Dendritic cell treated with granulocyte-macrophage colony-stimulating factor and Interleukin-4, amounts not matched to agents 40 ng/mL and 50 ng/mL, for 4 days (primary cell): ENCODE data around the gene OGFR.
A peak's percentile ranks its signal among the peaks of the same experiment; 100 is the strongest.

ENCODE experiments used
- H3K27ac Mint-ChIP-seq: one replicate; pipeline ENCODE4 v1.8.0; 2022; ENCODE audit warnings: mild to moderate bottlenecking, mixed read lengths
- H3K27me3 Mint-ChIP-seq: one replicate; pipeline ENCODE4 v1.8.0; 2022; ENCODE audit warnings: mild to moderate bottlenecking, mixed read lengths
- H3K36me3 Mint-ChIP-seq: one replicate; pipeline ENCODE4 v1.8.0; 2022; ENCODE audit warnings: low read depth, mixed read lengths
- H3K4me1 Mint-ChIP-seq: one replicate; pipeline ENCODE4 v1.8.0; 2022; ENCODE audit warnings: low read depth, mixed read lengths
- H3K4me3 Mint-ChIP-seq: one replicate; pipeline ENCODE4 v1.8.0; 2022; ENCODE audit warnings: mild to moderate bottlenecking, moderate library complexity, mixed read lengths
- H3K9me3 Mint-ChIP-seq: one replicate; pipeline ENCODE4 v1.8.0; 2022; ENCODE audit warnings: mixed read lengths
- intact Hi-C: fragments of 100-400 bp; cut with micrococcal nuclease; formaldehyde crosslinking; loops from one replicate; pipeline ENCODE4 v1.15.0; 2022

OGFR gene

DNA sequence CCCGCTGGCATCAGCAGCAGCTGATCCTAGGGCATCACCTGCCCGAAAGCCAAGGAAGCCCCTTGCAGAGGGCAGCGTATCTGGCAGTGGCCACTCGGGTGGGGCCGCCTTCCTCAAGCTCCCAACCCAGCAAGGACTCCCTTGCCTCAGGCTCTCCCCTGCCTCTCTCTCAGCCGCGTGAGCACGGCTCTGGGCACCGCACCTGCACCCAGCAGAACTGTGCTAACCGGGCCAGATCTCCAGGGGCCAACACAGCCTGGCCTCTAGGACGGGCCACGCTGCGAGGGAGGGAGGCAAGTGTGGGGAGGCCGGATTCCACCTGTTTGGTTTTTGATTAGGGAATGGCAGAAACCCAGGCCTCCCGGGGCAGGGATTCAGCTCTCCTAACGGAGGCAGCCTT is 20.1 kb upstream of the OGFR start:
- peaks cover 7% of the 10 kb centered on the region for H3K36me3 Mint-ChIP-seq
- intact Hi-C loops: no loop called here
- peaks cover 20% of the 10 kb centered on the region for H3K4me1 Mint-ChIP-seq
- peaks cover 2% of the 10 kb centered on the region for H3K27me3 Mint-ChIP-seq
- H3K9me3 Mint-ChIP-seq: peaks cover 15% of the 10 kb centered on the region
- H3K27ac Mint-ChIP-seq: no peak overlapping the region
- no peak overlapping the region for H3K4me3 Mint-ChIP-seq

DNA sequence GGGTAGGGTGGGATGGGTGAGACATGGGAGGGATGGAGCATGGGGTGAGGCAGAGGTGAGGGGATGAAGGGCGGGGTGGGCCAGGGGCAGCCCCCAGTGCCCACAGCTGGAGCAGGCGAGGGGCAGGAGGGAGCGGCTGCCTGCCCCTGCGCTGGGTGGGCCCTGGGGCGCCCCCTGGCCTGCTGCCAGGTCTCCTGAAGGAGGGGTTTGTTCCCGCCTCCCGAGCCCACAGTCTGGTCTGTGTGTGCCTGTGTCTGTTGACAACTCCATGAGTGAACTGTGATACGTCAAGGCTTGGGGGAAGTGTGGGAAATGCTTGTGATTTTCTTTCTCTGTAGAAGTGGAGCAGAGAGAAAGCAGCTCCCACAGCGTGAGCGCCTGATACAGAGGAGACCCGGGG is 19.2 kb upstream of the OGFR start:
- H3K36me3 Mint-ChIP-seq: peaks cover 7% of the 10 kb centered on the region
- H3K4me1 Mint-ChIP-seq: peaks cover 20% of the 10 kb centered on the region
- intact Hi-C loops: no loop called here
- H3K4me3 Mint-ChIP-seq: no peak overlapping the region
- peaks cover 2% of the 10 kb centered on the region for H3K27me3 Mint-ChIP-seq
- H3K9me3 Mint-ChIP-seq: peaks cover 15% of the 10 kb centered on the region
- no peak overlapping the region for H3K27ac Mint-ChIP-seq

DNA sequence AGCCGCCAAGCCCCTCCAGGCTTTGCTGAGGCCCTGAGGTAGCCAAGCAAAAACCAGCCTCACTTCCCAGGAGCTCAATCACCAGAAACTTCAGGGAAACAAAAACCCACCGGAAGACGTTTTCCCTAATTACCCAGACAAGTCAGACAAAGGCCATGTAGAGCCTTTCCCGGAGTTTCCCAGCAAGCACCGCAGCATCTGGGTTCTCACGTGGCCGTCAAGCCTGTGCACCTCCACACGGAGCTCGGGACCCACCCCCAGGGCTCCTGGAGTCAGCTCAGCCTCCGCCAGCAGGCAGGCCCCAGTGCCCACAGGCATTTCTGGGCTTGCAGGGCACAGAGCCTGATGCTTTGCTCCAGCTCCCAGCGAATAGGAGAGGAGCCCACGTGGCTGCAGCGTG is 18.5 kb upstream of the OGFR start:
- peaks cover 22% of the 10 kb centered on the region for H3K4me1 Mint-ChIP-seq
- H3K36me3 Mint-ChIP-seq: peaks cover 7% of the 10 kb centered on the region
- H3K9me3 Mint-ChIP-seq: peaks cover 15% of the 10 kb centered on the region
- H3K4me3 Mint-ChIP-seq: no peak overlapping the region
- H3K27ac Mint-ChIP-seq: no peak overlapping the region
- intact Hi-C loops: no loop called here
- H3K27me3 Mint-ChIP-seq: peaks cover 2% of the 10 kb centered on the region

DNA sequence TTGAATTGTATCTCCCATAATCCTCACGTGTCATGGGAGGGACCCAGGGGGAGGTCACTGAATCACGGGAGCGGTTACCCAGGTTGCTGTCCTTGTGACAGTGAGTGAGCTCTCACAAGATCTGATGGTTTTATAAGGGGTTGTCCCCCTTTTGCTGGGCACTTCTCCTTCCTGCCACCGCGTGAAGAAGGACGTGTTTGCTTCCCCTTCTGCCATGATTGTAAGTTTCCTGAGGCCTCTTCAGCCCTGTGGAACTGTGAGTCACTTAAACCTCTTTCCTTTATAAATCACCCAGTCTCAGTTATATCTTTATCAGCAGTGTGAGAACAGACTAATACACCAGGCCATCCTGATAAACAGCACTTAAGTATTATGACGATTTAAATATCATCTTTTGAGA is 17.3 kb upstream of the OGFR start:
- intact Hi-C loops: no loop called here
- H3K27ac Mint-ChIP-seq: no peak overlapping the region
- H3K4me3 Mint-ChIP-seq: no peak overlapping the region
- peaks cover 15% of the 10 kb centered on the region for H3K9me3 Mint-ChIP-seq
- H3K36me3 Mint-ChIP-seq: peaks cover 7% of the 10 kb centered on the region
- peaks cover 28% of the 10 kb centered on the region for H3K4me1 Mint-ChIP-seq
- peaks cover 2% of the 10 kb centered on the region for H3K27me3 Mint-ChIP-seq

DNA sequence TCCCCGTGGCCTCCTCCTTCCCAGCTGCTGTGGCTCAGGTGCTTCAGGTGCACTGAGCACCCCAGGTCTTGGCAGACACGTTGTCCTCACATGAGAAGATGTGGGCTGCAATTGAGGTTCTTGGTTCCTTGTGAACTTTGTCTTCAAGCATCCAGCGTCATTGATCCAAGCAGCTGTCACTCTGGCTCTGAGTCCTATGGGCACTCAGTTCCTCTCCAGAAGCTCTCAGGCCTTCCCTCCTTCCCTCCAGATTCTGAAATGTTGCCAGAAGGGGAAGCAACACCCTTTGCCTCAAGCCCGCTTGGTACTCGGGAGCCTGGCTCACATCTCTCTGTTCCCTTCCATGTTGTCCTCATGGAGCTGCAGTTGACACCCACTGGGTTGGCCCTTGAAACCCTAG is 16.8 kb upstream of the OGFR start:
- Mint-ChIP-seq H3K27me3 (no peaks in the 10 kb centered on the region), H3K9me3 (peaks cover 15% of the 10 kb centered on the region), H3K4me3 (no peak overlapping the region), H3K36me3 (peaks cover 7% of the 10 kb centered on the region), H3K27ac (no peak overlapping the region), H3K4me1 (peaks cover 26% of the 10 kb centered on the region)
- intact Hi-C loops: no loop called here

DNA sequence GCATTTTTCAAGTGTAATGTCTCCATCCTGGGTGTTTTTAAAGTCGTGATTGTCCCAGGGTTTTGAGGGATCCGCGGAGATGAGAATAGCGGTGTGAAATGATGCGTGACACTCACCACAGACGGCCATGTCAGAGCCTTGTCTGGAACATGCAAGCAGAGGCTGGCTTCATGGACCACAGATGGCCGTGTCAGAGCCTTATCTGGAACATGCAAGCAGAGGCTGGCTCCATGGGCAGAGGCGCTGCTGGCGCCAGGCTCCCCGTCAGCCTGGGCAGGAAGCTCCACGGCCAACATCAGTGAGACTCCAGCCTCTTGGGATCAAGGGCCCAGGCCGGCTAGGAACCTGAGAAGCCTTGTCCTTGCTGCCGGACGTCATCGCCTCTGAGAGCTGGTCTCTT is 16.0 kb upstream of the OGFR start:
- intact Hi-C loops: no loop called here
- no peak overlapping the region for H3K4me3 Mint-ChIP-seq
- peaks cover 7% of the 10 kb centered on the region for H3K36me3 Mint-ChIP-seq
- H3K9me3 Mint-ChIP-seq: peaks cover 15% of the 10 kb centered on the region
- H3K4me1 Mint-ChIP-seq: peaks cover 29% of the 10 kb centered on the region
- H3K27ac Mint-ChIP-seq: no peak overlapping the region
- no peaks in the 10 kb centered on the region for H3K27me3 Mint-ChIP-seq

DNA sequence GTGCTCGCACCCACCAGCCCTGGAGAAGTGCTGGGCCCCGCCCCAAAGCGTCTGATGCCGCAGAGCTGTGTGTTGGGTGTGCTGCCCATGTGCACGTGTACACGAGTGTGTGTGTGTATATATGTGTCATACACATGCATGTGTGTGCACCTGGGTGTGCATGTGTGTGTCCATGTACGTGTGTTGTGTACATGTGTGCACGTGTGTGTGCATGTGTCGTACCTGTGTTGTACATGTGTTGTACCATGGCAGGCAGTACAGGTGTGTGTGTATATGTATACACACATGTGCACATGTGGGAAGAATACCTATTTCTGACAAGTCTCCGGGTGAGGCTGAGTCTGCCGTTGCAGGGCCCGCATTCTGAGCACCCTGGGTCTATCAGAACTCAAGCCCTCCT is 14.6 kb upstream of the OGFR start:
- intact Hi-C loops: loop anchor here (5.0 kb wide), 1 partner anchor 488 kb away; the partner anchor contains the start of gene ADRM1
- H3K27ac Mint-ChIP-seq: no peak overlapping the region
- no peaks in the 10 kb centered on the region for H3K27me3 Mint-ChIP-seq

DNA sequence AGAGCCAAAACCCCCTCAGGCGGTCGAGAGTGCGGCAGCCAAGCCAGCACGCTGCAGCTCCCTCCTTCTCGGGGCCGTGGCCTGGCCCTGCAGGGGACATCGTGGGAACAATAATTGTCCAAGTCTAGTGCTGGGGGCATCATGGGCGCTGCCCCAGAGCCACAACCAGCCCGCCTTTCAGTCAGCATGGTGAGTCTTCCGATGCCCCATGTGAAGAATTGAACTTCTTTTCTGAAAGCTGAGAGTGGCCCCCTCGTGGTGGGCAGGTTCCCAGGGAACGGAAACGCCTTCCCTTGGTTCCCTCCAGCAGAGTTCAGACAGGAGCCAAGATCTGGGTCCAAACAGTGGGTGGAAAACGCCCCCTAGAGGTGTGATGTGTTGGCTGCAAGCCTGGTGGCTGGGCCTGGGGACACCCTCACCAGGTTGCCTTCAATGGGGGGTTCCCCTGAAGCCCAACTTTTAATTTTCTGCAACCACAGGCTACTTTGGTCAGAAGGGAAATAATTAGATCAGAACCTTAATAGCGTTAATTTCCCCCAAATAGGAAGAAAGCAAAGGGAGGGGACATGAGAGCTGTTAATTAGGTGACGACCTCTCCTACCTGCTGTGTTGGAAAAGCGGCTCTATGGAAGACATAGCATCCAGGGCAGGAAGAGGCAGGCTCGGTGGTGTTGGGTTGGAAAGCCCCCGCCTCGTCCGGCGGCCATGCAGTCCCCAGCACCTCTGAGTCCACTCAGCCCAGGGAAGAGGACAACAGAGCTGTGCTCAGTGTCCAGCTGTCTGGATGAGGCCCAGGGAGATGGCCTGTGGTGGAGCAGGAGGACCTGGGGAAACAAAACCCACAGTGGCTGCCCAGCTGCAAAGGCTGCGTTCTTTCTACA is 13.1 kb upstream of the OGFR start:
- H3K4me1 Mint-ChIP-seq: peaks cover 44% of the 10 kb centered on the region
- peak overlapping the region; percentile 5 for H3K27ac Mint-ChIP-seq
- intact Hi-C loops: loop anchor here (1.0 to 5.0 kb wide), 2 partner anchors 123 to 489 kb away; partner anchors contain the start of gene ADRM1
- no peak overlapping the region for H3K4me3 Mint-ChIP-seq
- H3K36me3 Mint-ChIP-seq: peaks cover 7% of the 10 kb centered on the region
- H3K9me3 Mint-ChIP-seq: peaks cover 15% of the 10 kb centered on the region
- H3K27me3 Mint-ChIP-seq: no peaks in the 10 kb centered on the region

More for the DNA sequence above, 14.6 kb upstream of the OGFR start:
- Mint-ChIP-seq H3K9me3 (peaks cover 15% of the 10 kb centered on the region), H3K4me3 (no peak overlapping the region), H3K36me3 (peaks cover 7% of the 10 kb centered on the region), H3K4me1 (peaks cover 34% of the 10 kb centered on the region)

DNA sequence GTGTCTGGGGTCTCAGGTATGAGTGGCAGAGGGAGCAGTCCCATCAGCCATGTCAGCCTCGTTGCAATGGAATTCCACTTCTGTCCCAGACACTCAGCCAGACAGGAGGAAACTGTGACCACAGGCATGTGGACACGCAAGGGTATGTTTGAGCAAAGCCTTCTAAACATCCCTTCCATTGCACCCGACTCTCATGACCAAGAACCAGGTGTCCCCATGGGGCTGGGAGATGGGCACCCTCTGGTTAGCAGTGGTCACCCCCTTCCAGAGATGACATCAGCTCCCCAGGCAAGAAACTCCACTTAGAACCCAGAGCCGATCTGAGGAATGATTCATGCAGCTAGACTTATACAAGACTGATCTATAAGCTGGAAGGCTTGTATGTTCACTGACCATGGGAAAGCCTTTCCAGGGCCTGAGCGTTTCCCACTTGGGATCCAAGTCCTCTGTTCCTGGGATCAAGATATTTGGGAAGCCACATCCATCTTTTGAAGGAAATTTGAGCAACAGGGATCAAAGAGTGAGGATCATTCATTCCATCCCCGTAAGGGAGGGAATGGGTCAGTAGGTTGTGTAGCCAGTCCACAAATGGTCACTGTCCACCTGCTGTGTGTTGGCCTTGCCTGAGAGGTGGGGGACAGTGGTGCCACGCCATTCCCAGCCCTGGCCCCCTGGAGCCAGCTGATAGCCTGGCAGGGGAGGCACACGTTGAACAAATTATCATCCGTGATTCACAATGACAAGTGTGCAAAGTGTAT is 12.3 kb upstream of the OGFR start:
- Mint-ChIP-seq H3K9me3 (peaks cover 8% of the 10 kb centered on the region), H3K4me1 (peaks cover 50% of the 10 kb centered on the region), H3K36me3 (peaks cover 12% of the 10 kb centered on the region), H3K27me3 (no peaks in the 10 kb centered on the region), H3K27ac (peak overlapping the region; percentile 92), H3K4me3 (no peak overlapping the region)
- intact Hi-C loops: loop anchor here (5.0 kb wide), 1 partner anchor 490 kb away; the partner anchor contains the start of gene ADRM1

DNA sequence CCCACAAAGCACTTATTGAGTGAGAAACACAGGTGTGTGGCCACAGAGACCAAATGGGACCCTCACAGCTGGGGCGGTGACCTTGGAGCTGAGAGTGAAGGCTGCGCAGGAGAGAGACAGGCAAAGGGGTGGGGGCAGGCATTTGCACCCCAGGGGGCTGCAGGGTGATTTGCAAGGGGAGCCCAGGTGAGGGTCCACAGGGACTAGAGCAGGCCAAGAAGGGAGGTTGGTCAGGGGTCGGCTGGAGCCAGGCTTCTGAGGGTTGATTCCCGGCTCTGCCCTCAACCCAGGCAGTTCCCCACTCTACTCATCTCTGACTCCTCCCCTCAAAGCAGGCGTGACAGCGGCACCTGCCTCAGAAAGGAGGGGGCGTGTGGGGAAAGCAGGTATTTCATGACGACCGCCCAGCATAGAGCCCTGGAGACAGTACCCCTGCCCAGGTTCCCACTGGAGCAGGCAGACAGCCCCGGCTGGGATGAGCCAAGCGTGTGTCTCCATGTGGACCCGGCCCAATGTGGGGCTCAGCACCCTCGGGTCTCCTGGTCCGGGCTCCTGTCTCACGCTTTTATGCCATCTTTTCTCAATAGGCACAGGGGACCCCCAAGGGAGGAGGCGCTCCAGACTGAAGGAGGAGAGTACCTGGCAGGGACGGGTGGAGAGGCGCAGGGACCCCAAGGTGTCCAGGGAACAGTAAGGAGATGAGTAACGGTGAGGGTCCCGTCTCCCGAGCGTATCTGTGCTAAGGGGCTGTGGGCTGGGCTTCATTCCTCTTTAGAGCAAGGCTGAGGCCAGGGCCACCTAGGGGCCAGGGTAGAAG is 11.5 kb upstream of the OGFR start:
- H3K4me3 Mint-ChIP-seq: peak overlapping the region; percentile 51
- H3K27me3 Mint-ChIP-seq: no peaks in the 10 kb centered on the region
- H3K36me3 Mint-ChIP-seq: peaks cover 13% of the 10 kb centered on the region
- peak overlapping the region; percentile 92 for H3K27ac Mint-ChIP-seq
- peaks cover 51% of the 10 kb centered on the region for H3K4me1 Mint-ChIP-seq
- H3K9me3 Mint-ChIP-seq: no peaks in the 10 kb centered on the region
- intact Hi-C loops: loop anchor here (5.0 kb wide), 1 partner anchor 491 kb away; the partner anchor contains the start of gene ADRM1

DNA sequence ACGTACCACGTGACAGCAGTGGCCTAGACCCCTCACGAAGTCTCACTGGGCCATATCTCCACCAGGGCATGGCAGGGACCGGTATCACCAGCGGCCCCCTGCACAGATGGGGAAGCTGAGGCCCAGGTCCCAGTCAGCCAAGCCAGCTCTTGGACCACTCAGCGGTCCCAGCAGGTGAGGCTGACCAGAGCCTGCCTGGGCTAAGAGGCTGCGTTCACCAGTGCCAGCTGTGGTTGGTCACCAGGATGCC is 11.0 kb upstream of the OGFR start:
- Mint-ChIP-seq H3K4me3 (peak overlapping the region; percentile 51), H3K9me3 (no peaks in the 10 kb centered on the region), H3K4me1 (peaks cover 53% of the 10 kb centered on the region), H3K36me3 (peaks cover 19% of the 10 kb centered on the region), H3K27ac (peak overlapping the region; percentile 92), H3K27me3 (no peaks in the 10 kb centered on the region)
- intact Hi-C loops: loop anchor here (5.0 kb wide), 1 partner anchor 491 kb away; the partner anchor contains the start of gene ADRM1

DNA sequence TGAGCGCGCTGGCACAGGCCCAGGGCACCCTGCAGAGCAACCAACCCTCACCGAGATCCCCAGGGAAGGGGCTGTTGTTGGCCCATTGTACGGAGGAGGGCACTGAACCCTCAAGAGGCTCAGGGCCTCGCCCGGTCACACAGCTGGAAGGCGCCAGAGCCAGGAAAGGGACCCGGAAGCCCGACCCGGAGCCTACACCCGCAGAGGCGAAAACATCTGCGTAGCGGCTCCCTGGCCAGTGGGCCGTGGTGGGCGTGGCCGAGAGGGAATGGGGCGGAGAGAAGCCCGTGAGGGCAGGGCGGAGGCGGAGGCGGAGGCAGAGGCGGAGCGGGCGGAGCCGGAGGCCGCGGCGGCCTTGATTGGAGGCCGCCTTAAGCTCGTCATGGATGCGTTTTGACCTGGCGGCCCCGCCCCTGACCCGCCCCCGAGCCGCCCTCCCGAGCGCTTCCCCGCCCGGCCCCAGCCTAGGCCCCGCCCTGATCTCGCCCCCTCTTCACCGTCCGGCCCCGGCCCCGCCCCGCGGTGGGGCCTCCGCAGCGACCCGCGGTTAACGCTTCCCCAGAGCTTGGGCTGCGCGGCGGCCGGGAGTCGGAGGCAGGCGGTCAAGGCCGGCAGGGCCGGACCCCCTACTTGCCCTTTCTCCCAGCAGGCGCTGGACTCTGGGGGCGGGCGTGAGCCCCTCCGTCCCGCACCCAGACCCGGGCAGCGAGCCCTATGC is 10.5 kb upstream of the OGFR start:
- peak overlapping the region; percentile 92 for H3K27ac Mint-ChIP-seq
- peak overlapping the region; percentile 72 for H3K4me3 Mint-ChIP-seq
- H3K4me1 Mint-ChIP-seq: peaks cover 57% of the 10 kb centered on the region

More for the DNA sequence above, 10.5 kb upstream of the OGFR start:
- H3K9me3 Mint-ChIP-seq: no peaks in the 10 kb centered on the region
- H3K36me3 Mint-ChIP-seq: peaks cover 24% of the 10 kb centered on the region
- H3K27me3 Mint-ChIP-seq: no peaks in the 10 kb centered on the region
- intact Hi-C loops: loop anchor here (5.0 kb wide), 1 partner anchor 492 kb away; the partner anchor contains the start of gene ADRM1
